GDM1 (cell line): ENCODE data around the gene GMPR.

Experiments used
- DNase-seq: peaks from one replicate; lab custom pipeline; 2025; lab: John Stamatoyannopoulos, UW

GMPR gene

GRCh38 chr6:16238057-16238962 is at the start of gene GMPR:
TSS of gene GMPR (plus strand) at chr6:16238587. CDS start at chr6:16238694, 107 bp downstream.
- DNase-seq = peak; percentile 75

GRCh38 chr6:16190214-16190613 is 48.2 kb upstream of the GMPR start:
- DNase-seq = no peak

GRCh38 chr6:16196260-16196983 is 42.0 kb upstream of the GMPR start:
- DNase-seq = no peak

- no peak for DNase-seq
These were observed 41.3 kb upstream of the GMPR start for GRCh38 chr6:16196984-16197546.

GRCh38 chr6:16198061-16198705 is 40.2 kb upstream of the GMPR start:
- DNase-seq = no peak

- DNase-seq = no peak
These were observed 38.6 kb upstream of the GMPR start for GRCh38 chr6:16199804-16200203.

GRCh38 chr6:16200321-16200883 is 38.0 kb upstream of the GMPR start:
- no peak for DNase-seq

GRCh38 chr6:16201706-16202105 is 36.7 kb upstream of the GMPR start:
- DNase-seq = no peak

GRCh38 chr6:16204653-16205376 is 33.6 kb upstream of the GMPR start:
- DNase-seq = no peak

- DNase-seq = no peak
These were observed 32.8 kb upstream of the GMPR start for GRCh38 chr6:16205377-16206144.

- peak; percentile 20 for DNase-seq
These were observed 31.8 kb upstream of the GMPR start for GRCh38 chr6:16206595-16207037.

- no peak for DNase-seq
These were observed 29.4 kb upstream of the GMPR start for GRCh38 chr6:16208989-16209388.

GRCh38 chr6:16209539-16209938 is 28.8 kb upstream of the GMPR start:
- no peak for DNase-seq

GRCh38 chr6:16212276-16212675 is 26.1 kb upstream of the GMPR start:
- no peak for DNase-seq

- DNase-seq = no peak
These were observed 21.8 kb upstream of the GMPR start for GRCh38 chr6:16216501-16217155.

- no peak for DNase-seq
These were observed 21.1 kb upstream of the GMPR start for GRCh38 chr6:16217156-16217721.

GRCh38 chr6:16222826-16223225 is 15.6 kb upstream of the GMPR start:
- DNase-seq = no peak

- DNase-seq = no peak
These were observed 15.0 kb upstream of the GMPR start for GRCh38 chr6:16223362-16223761.

GRCh38 chr6:16224409-16224808 is 14.0 kb upstream of the GMPR start:
- peak; percentile 64 for DNase-seq
